Tibial nerve (tissue), 4 donors: Measurements from ENCODE around the gene CCPG1. TPM values are rescaled to one million over a fixed set of nuclear protein-coding genes. Genes with fewer than 3 reads are reported as not detected.

Experiments
- DNase-seq, 2 donors: peaks; one replicate each; pipeline ENCODE4 v3.0.0-alpha.2; 2019; ENCODE audit warnings: low spot score in 2 of 2
- H3K27ac ChIP-seq, 4 donors: fragments of 200-600 bp; sonication (generic) in 3 of 4; one replicate each; pipeline ENCODE4 v1.5.1; 2017 to 2019; ENCODE audit warnings: mild to moderate bottlenecking in 1 of 4
- H3K27me3 ChIP-seq, 2 donors: fragments of 200-600 bp; sonication (generic) in 1 of 2; one replicate each; pipeline versions ENCODE4 v1.5.1 to v1.6.0; 2017 to 2019
- H3K36me3 ChIP-seq, 3 donors: fragments of 200-600 bp; sonication (generic); one replicate each; pipeline ENCODE4 v1.5.1; 2018 to 2019
- H3K4me1 ChIP-seq, 4 donors: fragments of 200-600 bp; sonication (generic) in 3 of 4; one replicate each; pipeline ENCODE4 v1.5.1; 2017 to 2019
- H3K4me3 ChIP-seq, 4 donors: fragments of 200-600 bp; sonication (generic) in 3 of 4; one replicate each; pipeline ENCODE4 v1.5.1; 2017 to 2019; ENCODE audit warnings: mild to moderate bottlenecking in 1 of 4, moderate library complexity in 1 of 4
- H3K9me3 ChIP-seq, 4 donors: fragments of 200-600 bp; sonication (generic) in 3 of 4; one replicate each; pipeline ENCODE4 v1.5.1; 2017 to 2019
- CTCF ChIP-seq, 5 experiments: fragments of 200-600 bp in 3 of 5; fragments of 450-650 bp in 2 of 5; sonication (generic) in 3 of 5; IDR thresholded peaks; one replicate each; pipeline ENCODE4 v1.5.1; 2016 to 2019; ENCODE audit warnings: antibody characterized with exemption in 5 of 5, mild to moderate bottlenecking in 3 of 5, moderate library complexity in 2 of 5
- EP300 ChIP-seq, 2 donors: sonication (generic); formaldehyde crosslinking; IDR thresholded peaks; one replicate each; pipeline ENCODE4 v1.6.1; 2017; ENCODE audit warnings: antibody characterized with exemption in 2 of 2, mild to moderate bottlenecking in 1 of 2
- POLR2A ChIP-seq, 2 donors: fragments of 450-650 bp; IDR thresholded peaks; one replicate each; pipeline ENCODE4 v1.6.1; 2017; ENCODE audit warnings: antibody characterized with exemption in 2 of 2, mild to moderate bottlenecking in 2 of 2, moderate library complexity in 2 of 2
- WGBS, 2 donors: methylation state at CpG; one replicate each; pipeline ENCODE4 v1.1.5; 2018; 5-methylcytosine and 5-hydroxymethylcytosine counted together
- total RNA-seq, 4 donors: library from RNA; depleted of rRNA; stranded (reverse); fragments of >200 nt; gene quantifications; one replicate each; pipeline ENCODE4 v1.1.0, GENCODE V29; 2016

CCPG1 gene
- total RNA-seq, 4 donors from 2014 or later: 48.0 to 70.2 (median 63.6) TPM

- H3K27ac ChIP-seq: no peak overlapping the region
- TF ChIP-seq EP300 (IDR thresholded peaks at IDR 0.05) (no peak), CTCF (IDR thresholded peaks at IDR 0.05) (no peak), POLR2A (IDR thresholded peaks at IDR 0.05) (no peak)
- no peaks in the 10 kb centered on the region for H3K9me3 ChIP-seq
- H3K4me3 ChIP-seq: no peak overlapping the region
- no peak for DNase-seq
- no peaks in the 10 kb centered on the region for H3K4me1 ChIP-seq
- H3K27me3 ChIP-seq: no peaks in the 10 kb centered on the region
- H3K36me3 ChIP-seq: peaks cover 0 to 47% (median 0%) of the 10 kb centered on the region in 3 donors
Observed at GRCh38 chr15:55389264-55389607, 18.9 kb downstream of the CCPG1 start.

- Histone ChIP-seq H3K4me1 (no peaks in the 10 kb centered on the region), H3K27ac (no peak overlapping the region), H3K36me3 (peaks cover 0 to 69% (median 5%) of the 10 kb centered on the region in 3 donors), H3K4me3 (no peak overlapping the region), H3K9me3 (no peaks in the 10 kb centered on the region), H3K27me3 (no peaks in the 10 kb centered on the region)
- TF ChIP-seq POLR2A (IDR thresholded peaks at IDR 0.05): no peak
- no peak for DNase-seq
Observed at GRCh38 chr15:55387027-55387426, 21.1 kb downstream of the CCPG1 start.

GRCh38 chr15:55383687-55384086 lies 24.5 kb downstream of the CCPG1 start:
- Histone ChIP-seq H3K36me3 (peaks cover 0 to 96% (median 5%) of the 10 kb centered on the region in 3 donors), H3K27ac (no peak overlapping the region), H3K4me1 (no peaks in the 10 kb centered on the region), H3K4me3 (no peak overlapping the region), H3K27me3 (no peaks in the 10 kb centered on the region), H3K9me3 (no peaks in the 10 kb centered on the region)
- no peak for DNase-seq
- TF ChIP-seq EP300 (IDR thresholded peaks at IDR 0.05) (no peak), CTCF (IDR thresholded peaks at IDR 0.05) (no peak), POLR2A (IDR thresholded peaks at IDR 0.05) (no peak)
- 96 to 97% methylated on average over 2 of the region's 2 CpGs for WGBS, 2 donors

- DNase-seq: no peak
- TF ChIP-seq POLR2A (IDR thresholded peaks at IDR 0.05) (no peak), EP300 (IDR thresholded peaks at IDR 0.05) (no peak), CTCF (IDR thresholded peaks at IDR 0.05) (no peak)
- H3K9me3 ChIP-seq: no peaks in the 10 kb centered on the region
- H3K27ac ChIP-seq: no peak overlapping the region
- no peaks in the 10 kb centered on the region for H3K4me1 ChIP-seq
- H3K4me3 ChIP-seq: no peak overlapping the region
- H3K27me3 ChIP-seq: no peaks in the 10 kb centered on the region
- peaks cover 0 to 94% (median 5%) of the 10 kb centered on the region in 3 donors for H3K36me3 ChIP-seq
Observed at GRCh38 chr15:55381595-55381994, 26.6 kb downstream of the CCPG1 start.

- Histone ChIP-seq H3K27me3 (no peaks in the 10 kb centered on the region), H3K36me3 (peaks cover 0 to 90% (median 5%) of the 10 kb centered on the region in 3 donors), H3K4me3 (no peak overlapping the region), H3K4me1 (no peaks in the 10 kb centered on the region), H3K9me3 (no peaks in the 10 kb centered on the region), H3K27ac (no peak overlapping the region)
- TF ChIP-seq POLR2A (IDR thresholded peaks at IDR 0.05) (no peak), EP300 (IDR thresholded peaks at IDR 0.05) (no peak), CTCF (IDR thresholded peaks at IDR 0.05) (no peak)
- no peak for DNase-seq
- WGBS, 2 donors: 82 to 85% methylated on average over 5 of the region's 5 CpGs
Observed at GRCh38 chr15:55379095-55379494, 29.1 kb downstream of the CCPG1 start.
